PC-3 (cell line): ENCODE data around the gene ARHGEF39. TPM values are rescaled to one million over a fixed set of nuclear protein-coding genes. Genes with fewer than 3 reads are reported as not detected.
"Not testable (repeated sequence)": the region's sequence is repeated elsewhere in the genome, so short reads cannot be mapped to it uniquely, and the experiment has no call there.

Source experiments
- ATAC-seq: fragments of 200-7000 bp; cut with Tn5 transposase; 2 replicates; pipeline ENCODE4 v1.9.1; 2020; ENCODE audit warnings: mild to moderate bottlenecking, moderate library complexity
- BruUV-seq: library from RNA; stranded (reverse); fragments of 400-500 nt; replicated peaks from 2 replicates; lab custom pipeline; 2021; lab: Mats Ljungman, UMichigan
- CTCF ChIA-PET: fragments of 300-600 bp; sonication (Branson Sonifier 250); formaldehyde crosslinking; loops from one replicate; lab custom pipeline; 2022; ENCODE audit warnings: antibody characterized with exemption; lab: Charles Lee
- POLR2A ChIA-PET: fragments of 300-600 bp; sonication (Branson Sonifier 250); formaldehyde crosslinking; loops from one replicate; lab custom pipeline; 2022; ENCODE audit warnings: antibody characterized with exemption; ENCODE audit not compliant: unreplicated experiment; lab: Charles Lee
- DNase-seq: peaks from one replicate; pipeline ENCODE4 v3.0.0-alpha.2; 2015
- H2AFZ ChIP-seq: fragments of 300-600 bp; sonication (generic); 2 replicates; pipeline ENCODE4 v1.6.0; 2016; ENCODE audit warnings: antibody characterized with exemption, low read length
- H3F3A ChIP-seq: fragments of 300-600 bp; sonication (generic); one replicate; pipeline ENCODE4 v1.6.0; 2017; ENCODE audit warnings: antibody characterized with exemption, low read length, control low read depth, mild to moderate bottlenecking; ENCODE audit not compliant: unreplicated experiment
- H3K27ac ChIP-seq: fragments of 300-600 bp; sonication (generic); 2 replicates; pipeline ENCODE4 v1.5.1; 2016; ENCODE audit warnings: mild to moderate bottlenecking, low read length
- H3K27me3 ChIP-seq: fragments of 300-600 bp; sonication (generic); 2 replicates; pipeline ENCODE4 v1.6.1; 2016; ENCODE audit warnings: low read length, mixed read lengths
- H3K36me3 ChIP-seq: fragments of 300-600 bp; sonication (generic); 2 replicates; pipeline ENCODE4 v1.6.1; 2016; ENCODE audit warnings: low read depth, mixed run types, low read length, mixed read lengths
- H3K4me1 ChIP-seq: fragments of 300-600 bp; sonication (generic); 2 replicates; pipeline ENCODE4 v1.5.1; 2016; ENCODE audit warnings: low read length; ENCODE audit not compliant: insufficient read depth
- H3K4me2 ChIP-seq: fragments of 300-600 bp; sonication (generic); 2 replicates; pipeline ENCODE4 v1.6.0; 2016; ENCODE audit warnings: low read length
- H3K4me3 ChIP-seq: fragments of 300-600 bp; sonication (generic); 2 replicates; pipeline ENCODE4 v1.5.1; 2016; ENCODE audit warnings: mild to moderate bottlenecking, low read length, mixed read lengths
- H3K79me2 ChIP-seq: fragments of 300-600 bp; sonication (generic); 2 replicates; pipeline ENCODE4 v1.6.1; 2017; ENCODE audit warnings: low read length, mixed read lengths
- H3K9ac ChIP-seq: fragments of 300-600 bp; sonication (generic); 2 replicates; pipeline ENCODE4 v1.6.0; 2016; ENCODE audit warnings: mild to moderate bottlenecking, low read length
- H3K9me2 ChIP-seq: fragments of 300-600 bp; sonication (generic); replicated peaks from 2 replicates; pipeline ENCODE4 v1.6.1; 2016; ENCODE audit warnings: mixed run types, low read length, mixed read lengths
- H3K9me3 ChIP-seq: fragments of 300-600 bp; sonication (generic); 2 replicates; pipeline ENCODE4 v1.6.1; 2016; ENCODE audit warnings: low read length, mixed read lengths
- H4K20me1 ChIP-seq: fragments of 300-600 bp; sonication (generic); 2 replicates; pipeline ENCODE4 v1.6.1; 2016; ENCODE audit warnings: low read length, mixed read lengths
- EZH2 ChIP-seq: fragments of 300-600 bp; sonication (generic); IDR thresholded peaks from one replicate; pipeline ENCODE4 v1.6.1; 2017; ENCODE audit warnings: antibody characterized with exemption, mild to moderate bottlenecking, low read length; ENCODE audit not compliant: unreplicated experiment
- EZH2phosphoT487 ChIP-seq: fragments of 300-600 bp; sonication (generic); IDR thresholded peaks from 2 replicates; pipeline ENCODE4 v1.6.1; 2018; ENCODE audit warnings: mild to moderate bottlenecking, antibody characterized with exemption, low read length, borderline replicate concordance
- intact Hi-C: fragments of 100-400 bp; cut with micrococcal nuclease; formaldehyde crosslinking; loops from 2 replicates; pipeline ENCODE4 v1.9.0; 2023
- total RNA-seq: library from RNA; depleted of rRNA; stranded (reverse); fragments of >200 nt; gene quantifications from 2 replicates; pipeline ENCODE4 v1.2.3, GENCODE V29; 2014
- TF ChIP-seq, protein P1 (sequence below): fragments of 300-600 bp; sonication (generic); conservative IDR thresholded peaks from 2 replicates; pipeline ENCODE4 v1.5.1; 2017; ENCODE audit warnings: antibody characterized with exemption, low read depth, mild to moderate bottlenecking, low read length

The ARHGEF39 gene
- total RNA-seq, 1 experiment from 2014 or later, result 2.6 TPM

DNA sequence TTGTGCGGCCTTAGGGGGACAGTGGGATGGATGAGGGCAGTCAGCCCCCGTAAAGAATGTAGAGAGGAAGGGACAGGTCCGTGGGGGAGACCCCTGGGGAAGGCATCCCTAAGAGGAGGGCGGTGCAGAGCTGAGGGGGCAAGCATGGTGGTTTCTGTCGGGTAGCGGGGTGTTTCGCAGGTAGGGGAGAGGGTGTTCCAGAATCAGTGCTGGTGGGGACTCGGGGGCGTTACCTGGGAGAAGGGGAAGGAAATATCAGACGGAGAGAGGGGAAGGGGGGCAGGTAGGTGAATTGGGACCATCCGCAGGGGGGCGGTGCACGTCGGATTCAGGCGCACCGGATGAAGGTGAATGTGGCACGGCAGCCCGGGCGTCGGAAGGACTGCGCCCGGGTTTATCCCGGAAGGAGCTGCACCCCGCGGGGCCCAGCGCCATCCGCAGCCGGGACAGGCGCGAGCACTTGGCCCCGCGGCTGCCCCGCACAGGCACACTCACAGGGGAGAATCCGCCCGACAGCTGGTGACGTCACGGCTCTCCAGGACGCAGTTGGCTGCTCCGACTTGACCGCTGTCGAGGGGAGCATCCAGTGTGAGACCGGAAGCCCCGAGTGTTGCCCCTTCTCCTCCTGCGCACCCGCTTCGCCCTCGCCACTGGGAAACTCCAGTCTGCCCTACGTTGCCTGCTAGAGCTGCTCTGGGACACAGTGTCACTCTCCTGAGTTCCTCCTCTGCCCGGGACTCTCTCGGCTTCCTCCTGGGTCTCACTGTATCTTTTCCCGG is 48.1 kb downstream of the ARHGEF39 start:
- CTCF ChIA-PET, result no interaction called here
- H3K4me2 ChIP-seq, result no peak overlapping the region
- no peaks in the 10 kb centered on the region for H3K4me1 ChIP-seq
- no peaks in the 10 kb centered on the region for H3K36me3 ChIP-seq
- no peak overlapping the region for H3K4me3 ChIP-seq
- H2AFZ ChIP-seq, result no peak overlapping the region
- no peaks in the 10 kb centered on the region for H4K20me1 ChIP-seq
- no peaks in the 10 kb centered on the region for H3K9me3 ChIP-seq
- DNase-seq, result no peak
- no peak for ATAC-seq
- intact Hi-C loops, result no loop called here
- TF ChIP-seq EZH2, result no peak
- TF ChIP-seq EZH2phosphoT487, result no peak
- TF ChIP-seq, protein P1, sequence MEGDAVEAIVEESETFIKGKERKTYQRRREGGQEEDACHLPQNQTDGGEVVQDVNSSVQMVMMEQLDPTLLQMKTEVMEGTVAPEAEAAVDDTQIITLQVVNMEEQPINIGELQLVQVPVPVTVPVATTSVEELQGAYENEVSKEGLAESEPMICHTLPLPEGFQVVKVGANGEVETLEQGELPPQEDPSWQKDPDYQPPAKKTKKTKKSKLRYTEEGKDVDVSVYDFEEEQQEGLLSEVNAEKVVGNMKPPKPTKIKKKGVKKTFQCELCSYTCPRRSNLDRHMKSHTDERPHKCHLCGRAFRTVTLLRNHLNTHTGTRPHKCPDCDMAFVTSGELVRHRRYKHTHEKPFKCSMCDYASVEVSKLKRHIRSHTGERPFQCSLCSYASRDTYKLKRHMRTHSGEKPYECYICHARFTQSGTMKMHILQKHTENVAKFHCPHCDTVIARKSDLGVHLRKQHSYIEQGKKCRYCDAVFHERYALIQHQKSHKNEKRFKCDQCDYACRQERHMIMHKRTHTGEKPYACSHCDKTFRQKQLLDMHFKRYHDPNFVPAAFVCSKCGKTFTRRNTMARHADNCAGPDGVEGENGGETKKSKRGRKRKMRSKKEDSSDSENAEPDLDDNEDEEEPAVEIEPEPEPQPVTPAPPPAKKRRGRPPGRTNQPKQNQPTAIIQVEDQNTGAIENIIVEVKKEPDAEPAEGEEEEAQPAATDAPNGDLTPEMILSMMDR, result no peak
- no peak overlapping the region for H3K27ac ChIP-seq
- BruUV-seq, result no TSS peak
- H3K9me2 ChIP-seq, result no peaks in the 10 kb centered on the region
- POLR2A ChIA-PET, result no interaction called here
- no peaks in the 10 kb centered on the region for H3K79me2 ChIP-seq
- no peaks in the 10 kb centered on the region for H3F3A ChIP-seq
- H3K27me3 ChIP-seq, result no peaks in the 10 kb centered on the region
- no peak overlapping the region for H3K9ac ChIP-seq

DNA sequence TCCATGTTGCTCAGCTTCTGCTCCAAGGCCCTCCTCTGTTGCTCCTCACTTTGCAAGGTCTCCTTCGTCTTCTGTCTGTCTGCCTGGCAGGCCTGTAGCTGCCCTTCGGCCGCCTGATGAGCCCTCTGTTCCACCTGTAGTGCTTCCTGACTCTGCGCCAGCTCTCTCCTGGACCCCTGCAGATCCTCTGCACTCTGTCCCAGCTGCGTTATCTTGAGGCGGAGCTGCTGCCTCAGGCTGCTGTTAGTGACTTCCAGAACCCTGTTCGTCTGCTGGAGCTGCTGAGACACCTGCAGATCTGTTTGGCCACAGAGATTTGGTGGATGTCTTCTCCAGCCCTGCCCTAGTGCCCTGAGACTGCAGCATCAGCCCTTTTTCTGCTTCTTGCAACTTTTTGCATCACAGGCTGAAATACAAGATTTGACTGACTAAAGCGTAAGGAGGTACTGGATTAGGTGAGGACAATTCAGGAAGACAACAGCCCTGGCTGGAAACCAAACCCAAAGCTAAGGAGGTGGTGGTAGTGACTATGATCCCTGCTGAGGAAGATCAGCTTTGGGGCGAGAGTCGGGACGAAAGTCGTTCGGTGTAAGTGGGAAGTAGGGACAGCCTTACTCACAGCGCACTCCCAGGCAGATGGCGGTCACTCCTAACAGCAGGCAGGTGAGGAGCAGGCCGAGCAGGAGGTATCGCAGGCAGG is 48.9 kb downstream of the ARHGEF39 start:
- Histone ChIP-seq H3K9me2 (no peaks in the 10 kb centered on the region), H3K4me2 (no peak overlapping the region), H3F3A (no peaks in the 10 kb centered on the region), H3K4me3 (no peak overlapping the region), H4K20me1 (no peaks in the 10 kb centered on the region), H3K79me2 (no peaks in the 10 kb centered on the region), H3K4me1 (no peaks in the 10 kb centered on the region), H3K27ac (no peak overlapping the region), H3K9me3 (no peaks in the 10 kb centered on the region), H3K27me3 (no peaks in the 10 kb centered on the region), H2AFZ (no peak overlapping the region), H3K36me3 (no peaks in the 10 kb centered on the region), H3K9ac (no peak overlapping the region)
- TF ChIP-seq EZH2 (no peak), EZH2phosphoT487 (no peak)
- TF ChIP-seq, protein P1, result no peak
- ChIA-PET CTCF (no interaction called here), POLR2A (no interaction called here)
- BruUV-seq, result no TSS peak
- ATAC-seq (no peak), DNase-seq (no peak)
- intact Hi-C loops, result no loop called here

DNA sequence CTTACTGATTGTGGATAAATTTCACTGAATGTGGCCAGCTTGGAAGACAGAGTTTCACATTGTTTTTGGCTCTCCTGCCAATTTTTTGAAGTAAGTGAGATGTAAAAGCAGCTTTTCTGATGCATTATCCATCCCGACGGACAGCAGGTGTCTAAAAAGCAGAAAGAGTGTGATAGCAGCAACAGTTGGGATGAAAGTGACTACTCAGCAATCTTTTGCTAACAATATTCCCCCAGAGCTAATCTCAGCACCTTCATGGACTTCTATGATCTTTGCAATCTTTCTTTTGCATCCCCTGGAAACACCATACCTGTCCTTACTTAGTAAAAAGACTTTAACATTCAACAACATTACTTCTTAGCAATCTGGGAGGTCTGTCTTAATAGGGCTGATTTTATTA is 52.2 kb downstream of the ARHGEF39 start:
- POLR2A ChIA-PET, result no interaction called here

DNA sequence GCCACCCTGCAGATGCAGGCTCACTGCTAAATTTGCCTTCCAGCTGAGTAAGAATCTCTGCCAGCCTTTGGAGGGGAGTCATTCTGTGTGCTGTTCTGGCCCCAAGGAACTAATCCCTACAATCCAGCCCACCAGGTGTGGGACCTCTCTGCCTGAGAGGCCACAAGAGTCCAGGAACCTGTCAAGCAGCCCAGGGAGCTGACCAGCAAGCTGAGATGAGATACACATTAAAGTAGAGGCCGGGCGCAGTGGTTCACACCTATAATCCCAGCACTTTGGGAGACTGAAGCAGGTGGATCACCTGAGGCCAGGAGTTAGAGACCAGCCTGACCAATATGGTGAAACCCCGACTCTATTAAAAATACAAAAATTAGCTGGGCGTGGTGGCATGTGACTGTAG is 52.9 kb downstream of the ARHGEF39 start:
- H3K4me2 ChIP-seq, H3K9ac ChIP-seq, H3F3A ChIP-seq, H3K4me1 ChIP-seq, POLR2A ChIA-PET, ATAC-seq, H3K79me2 ChIP-seq, BruUV-seq, H3K27ac ChIP-seq, H2AFZ ChIP-seq, CTCF ChIA-PET, H3K4me3 ChIP-seq, H3K27me3 ChIP-seq, H3K9me2 ChIP-seq, intact Hi-C loops, H3K36me3 ChIP-seq, H3K9me3 ChIP-seq, H4K20me1 ChIP-seq, DNase-seq: not testable (repeated sequence)

More for the DNA sequence above, 52.2 kb downstream of the ARHGEF39 start:
- Histone ChIP-seq H3F3A (no peaks in the 10 kb centered on the region), H3K36me3 (no peaks in the 10 kb centered on the region), H3K27ac (no peak overlapping the region), H3K4me2 (no peak overlapping the region), H3K4me1 (no peaks in the 10 kb centered on the region), H3K27me3 (no peaks in the 10 kb centered on the region), H2AFZ (no peak overlapping the region), H3K4me3 (no peak overlapping the region), H3K9me3 (no peaks in the 10 kb centered on the region), H3K9me2 (no peaks in the 10 kb centered on the region), H3K9ac (no peak overlapping the region), H4K20me1 (no peaks in the 10 kb centered on the region), H3K79me2 (no peaks in the 10 kb centered on the region)
- no peak for ATAC-seq
- CTCF ChIA-PET, result no interaction called here
- TF ChIP-seq, protein P1, result no peak
- TF ChIP-seq EZH2phosphoT487, result no peak
- TF ChIP-seq EZH2, result no peak
- no peak for DNase-seq
- no TSS peak for BruUV-seq
- intact Hi-C loops, result no loop called here
